GM12878 (cell line): Measurements from ENCODE around the gene ASGR2. TPM values are rescaled to one million over a fixed set of nuclear protein-coding genes. Genes with fewer than 3 reads are reported as not detected.
A peak's percentile ranks its signal among the peaks of the same experiment; 100 is the strongest.

ENCODE experiments used
- ATAC-seq: fragments of 200-7000 bp; cut with Tn5 transposase; 3 replicates; pipeline ENCODE4 v1.9.1; 2020; ENCODE audit warnings: mild to moderate bottlenecking, moderate library complexity
- BruUV-seq: library from RNA; stranded (reverse); fragments of 400-500 nt; replicated peaks from 2 replicates; lab custom pipeline; 2021; lab: Mats Ljungman, UMichigan
- CTCF ChIA-PET: fragments of 300-600 bp; sonication (Branson Sonifier 250); formaldehyde crosslinking; extraction: SDS; loops from one replicate; lab custom pipeline; 2021; ENCODE audit warnings: inconsistent platforms; lab: Yijun Ruan, JAX
- POLR2A ChIA-PET: fragments of 350-600 bp; formaldehyde crosslinking; extraction: SDS; loops from one replicate; lab custom pipeline; 2021; ENCODE audit warnings: inconsistent platforms; lab: Charles Lee
- RAD21 ChIA-PET: fragments of 300-600 bp; sonication (Branson Sonifier 250); formaldehyde crosslinking; loops from one replicate; lab custom pipeline; 2023; ENCODE audit warnings: antibody characterized with exemption; ENCODE audit not compliant: unreplicated experiment; lab: Charles Lee
- SMC1A ChIA-PET: fragments of 300-600 bp; sonication (Branson Sonifier 250); formaldehyde crosslinking; loops from one replicate; lab custom pipeline; 2023; ENCODE audit not compliant: unreplicated experiment, uncharacterized antibody; lab: Charles Lee
- DNase-seq: peaks from one replicate; pipeline ENCODE4 v3.0.0-alpha.2; 2011; ENCODE audit warnings: low read depth, low spot score
- FAIRE-seq: peaks from 3 replicates; lab custom pipeline; 2011; peaks lifted over from hg19 to GRCh38; lab: Jason Lieb, UNC
- H2AFZ ChIP-seq: 2 replicates; pipeline ENCODE4 v1.6.0; 2011; ENCODE audit warnings: low read depth, low read length, control low read depth; ENCODE audit not compliant: control insufficient read depth
- H3K27ac ChIP-seq: 2 replicates; pipeline ENCODE4 v1.5.1; 2011; ENCODE audit warnings: control low read depth; ENCODE audit not compliant: control insufficient read depth, insufficient read depth
- H3K27me3 ChIP-seq, 2 experiments: replicated peaks in 1 of 2; 2 replicates each; pipeline versions ENCODE4 v1.6.0 to v1.6.1; 2011; ENCODE audit warnings: low read length in 1 of 2; ENCODE audit not compliant: control insufficient read depth in 2 of 2, insufficient read depth in 2 of 2
- H3K36me3 ChIP-seq, 2 experiments: 2 replicates each; pipeline ENCODE4 v1.5.1; 2011; ENCODE audit warnings: low read length in 1 of 2; ENCODE audit not compliant: control insufficient read depth in 2 of 2, insufficient read depth in 2 of 2
- H3K4me1 ChIP-seq: 2 replicates; pipeline ENCODE4 v1.6.1; 2011; ENCODE audit warnings: mild to moderate bottlenecking, low read length, moderate library complexity, mixed read lengths; ENCODE audit not compliant: control insufficient read depth, insufficient read depth
- H3K4me2 ChIP-seq: 2 replicates; pipeline ENCODE4 v1.6.0; 2011; ENCODE audit warnings: control low read depth; ENCODE audit not compliant: control insufficient read depth, insufficient read depth
- H3K4me3 ChIP-seq: fragments of 200-600 bp; sonication (generic); 2 replicates; pipeline ENCODE4 v1.5.1; 2016
- H3K79me2 ChIP-seq: 2 replicates; pipeline ENCODE4 v1.6.0; 2011; ENCODE audit warnings: low read length; ENCODE audit not compliant: control insufficient read depth, insufficient read depth
- H3K9ac ChIP-seq: 2 replicates; pipeline ENCODE4 v1.8.0; 2011; ENCODE audit warnings: low read length, control low read depth, mixed read lengths; ENCODE audit not compliant: control insufficient read depth, insufficient read depth
- H3K9me3 ChIP-seq: replicated peaks from 3 replicates; pipeline ENCODE4 v1.5.1; 2011; ENCODE audit warnings: mild to moderate bottlenecking, low read length; ENCODE audit not compliant: control insufficient read depth, insufficient read depth
- H4K20me1 ChIP-seq: 2 replicates; pipeline ENCODE4 v1.6.0; 2011; ENCODE audit not compliant: control insufficient read depth, insufficient read depth
- ATF7 ChIP-seq: fragments of 450-650 bp; IDR thresholded peaks from 2 replicates; pipeline ENCODE4 v1.6.1; 2016; ENCODE audit warnings: low read depth, mild to moderate bottlenecking
- BCL11A ChIP-seq: IDR thresholded peaks from 2 replicates; pipeline ENCODE4 v1.6.1; 2011; ENCODE audit warnings: low read depth, low read length
- CBX5 ChIP-seq: sonication (generic); IDR thresholded peaks from 2 replicates; pipeline ENCODE4 v1.6.1; 2016; ENCODE audit warnings: low read depth, moderate library complexity, mild to moderate bottlenecking, inconsistent platforms
- CREB1 ChIP-seq: IDR thresholded peaks from 2 replicates; pipeline ENCODE4 v1.6.1; 2012; ENCODE audit warnings: low read depth, mild to moderate bottlenecking, inconsistent platforms
- DPF2 ChIP-seq: fragments of 450-650 bp; IDR thresholded peaks from 2 replicates; pipeline ENCODE4 v1.6.1; 2017; ENCODE audit warnings: mild to moderate bottlenecking
- EED ChIP-seq: sonication (generic); IDR thresholded peaks from 2 replicates; pipeline ENCODE4 v1.6.1; 2016; ENCODE audit warnings: antibody characterized with exemption, low read depth
- ETV6 ChIP-seq, 2 experiments: fragments of 450-650 bp in 1 of 2; IDR thresholded peaks in 1 of 2; conservative IDR thresholded peaks in 1 of 2; 2 replicates each; pipeline ENCODE4 v1.6.1; 2014; ENCODE audit warnings: antibody characterized with exemption in 1 of 2, borderline replicate concordance in 1 of 2, low read depth in 1 of 2, mild to moderate bottlenecking in 1 of 2, moderate library complexity in 1 of 2
- IKZF1 ChIP-seq: fragments of 450-650 bp; conservative IDR thresholded peaks from 2 replicates; pipeline ENCODE4 v1.6.1; 2017; ENCODE audit warnings: antibody characterized with exemption, mild to moderate bottlenecking
- IKZF2 ChIP-seq, 2 experiments: fragments of 450-650 bp; IDR thresholded peaks; 2 replicates each; pipeline ENCODE4 v1.6.1; 2017; ENCODE audit warnings: mild to moderate bottlenecking in 2 of 2, moderate library complexity in 2 of 2
- JUNB ChIP-seq: IDR thresholded peaks from 2 replicates; pipeline ENCODE4 v1.6.1; 2016; ENCODE audit warnings: antibody characterized with exemption, mild to moderate bottlenecking
- NFIC ChIP-seq: IDR thresholded peaks from 2 replicates; pipeline ENCODE4 v1.6.1; 2012; ENCODE audit warnings: low read depth, mild to moderate bottlenecking, inconsistent platforms, low read length, moderate library complexity
- NR2F1 ChIP-seq: fragments of 450-650 bp; conservative IDR thresholded peaks from 2 replicates; pipeline ENCODE4 v1.6.1; 2017; ENCODE audit warnings: mild to moderate bottlenecking
- NRF1 ChIP-seq: conservative IDR thresholded peaks from 2 replicates; pipeline ENCODE4 v1.6.1; 2011; ENCODE audit warnings: mild to moderate bottlenecking, low read depth, low read length, improper control_type of control experiment
- TCF7 ChIP-seq: IDR thresholded peaks from 2 replicates; pipeline ENCODE4 v1.6.1; 2014; ENCODE audit warnings: antibody characterized with exemption, borderline replicate concordance
- ZNF217 ChIP-seq: fragments of 450-650 bp; IDR thresholded peaks from 2 replicates; pipeline ENCODE4 v1.6.1; 2017; ENCODE audit warnings: antibody characterized with exemption, mild to moderate bottlenecking
- WGBS: methylation state at CpG from one replicate; pipeline ENCODE4 v1.1.6; 2016; ENCODE audit warnings: low lambda C conversion rate; ENCODE audit not compliant: insufficient replicate concordance, insufficient coverage; ENCODE audit errors: missing lambda C conversion rate; 5-methylcytosine and 5-hydroxymethylcytosine counted together
- in situ Hi-C: fragments of 300-500 bp; cut with MboI; formaldehyde crosslinking; loops from 9 replicates; pipeline ENCODE4 v1.14.3; 2018; ENCODE audit warnings: mixed read lengths
- intact Hi-C: fragments of 100-400 bp; cut with micrococcal nuclease; formaldehyde crosslinking; loops from one replicate; pipeline ENCODE4 v1.14.2; 2022; ENCODE audit not compliant: unreplicated experiment
- polyA plus RNA-seq, 11 experiments: library from polyadenylated mRNA; depleted of rRNA in 4 of 11; unstranded in 6 of 11; stranded (reverse) in 5 of 11; fragments of >200 nt; fragmentation: Nextera tagmentation in 4 of 11; fragmentation: Illumina TruSeq in 1 of 11; extraction: Ambion mirVana in 4 of 11; extraction: Trizol in 1 of 11; gene quantifications; 1 replicate in 1 of 11; 2 replicates in 10 of 11; pipeline versions ENCODE4 v1.2.1 to v1.2.3, GENCODE V29; 2011 to 2016; ENCODE audit warnings: inconsistent platforms in 2 of 11, missing spikeins in 2 of 11, low read depth in 1 of 11
- total RNA-seq, 4 experiments: library from RNA; depleted of rRNA in 3 of 4; stranded (reverse); fragments of >200 nt in 3 of 4; fragmentation: Illumina TruSeq in 1 of 4; extraction: Trizol in 1 of 4; gene quantifications; 2 replicates each; pipeline versions ENCODE4 v1.2.1 to v1.2.3, GENCODE V29; 2013 to 2021
- TF ChIP-seq, protein P1 (sequence below): fragments of 450-650 bp; IDR thresholded peaks from 2 replicates; pipeline ENCODE4 v1.6.1; 2017; ENCODE audit warnings: mild to moderate bottlenecking

Gene ASGR2
- total and polyA plus RNA-seq, 10 of the 15 experiments (the other 5 are each of a cell fraction or from before 2014, with no cell fraction given), result not detected

- in situ Hi-C loops (no loop called here), intact Hi-C loops (no loop called here)
- ChIA-PET CTCF (interaction anchor here (3.0 to 21.9 kb wide), 2 partner anchors 15 to 77 kb away, joined by 9 to 590 read pairs; no protein-coding TSS in a partner anchor), SMC1A (interaction anchor here (0.7 kb wide), 1 partner anchor 72 kb away, joined by 3 read pairs; no protein-coding TSS in a partner anchor), POLR2A (no interaction called here), RAD21 (interaction anchor here (0.6 kb wide), 1 partner anchor 73 kb away, joined by 4 read pairs; no protein-coding TSS in a partner anchor)
- no peak for FAIRE-seq
- no peaks in the 10 kb centered on the region for H4K20me1 ChIP-seq
- H3K9me3 ChIP-seq, result no peaks in the 10 kb centered on the region
- BruUV-seq, result no TSS peak
- no peak overlapping the region for H3K4me3 ChIP-seq
- no peak overlapping the region for H3K9ac ChIP-seq
- WGBS, result 39% methylated on average over 6 of the region's 6 CpGs
- no peaks in the 10 kb centered on the region for H3K36me3 ChIP-seq
- peak; percentile 81 for ATAC-seq
- no peak overlapping the region for H3K27ac ChIP-seq
- no peak overlapping the region for H3K4me2 ChIP-seq
- no peak overlapping the region for H2AFZ ChIP-seq
- DNase-seq, result no peak
- no peaks in the 10 kb centered on the region for H3K79me2 ChIP-seq
- no peaks in the 10 kb centered on the region for H3K27me3 ChIP-seq
- H3K4me1 ChIP-seq, result no peaks in the 10 kb centered on the region
- TF ChIP-seq ZNF217, result 0 out of 2 replicates have a peak, but pooled peaks have one; percentile 31
- TF ChIP-seq CBX5, result no peak
- TF ChIP-seq TCF7, result peak; percentile 58; the same call in 1 of the 2 replicates
- TF ChIP-seq CREB1, result no peak
- 0 out of 4 replicates have a peak, but pooled peaks of 1 of the 2 experiments have one; percentile 11 for TF ChIP-seq ETV6 (conservative IDR thresholded peaks at IDR 0.05 in 1 of 2, IDR thresholded peaks at IDR 0.05 in 1 of 2; ENCODE audit: borderline replicate concordance in 1 of 2, low read depth in 1 of 2)
- TF ChIP-seq NRF1, result no peak
- TF ChIP-seq NR2F1, result peak; percentile 75
- TF ChIP-seq EED, result peak; percentile 25; the same call in 1 of the 2 replicates
- no peak for TF ChIP-seq BCL11A
- TF ChIP-seq NFIC, result peak; percentile 17; the same call in 1 of the 2 replicates
- peak; percentile 40 for TF ChIP-seq IKZF1
- TF ChIP-seq ATF7, result 0 out of 2 replicates have a peak, but pooled peaks have one; percentile 10
- peak; percentile 68 for TF ChIP-seq JUNB
- TF ChIP-seq DPF2, result peak; percentile 34; the same call in 1 of the 2 replicates
- TF ChIP-seq, protein P1, sequence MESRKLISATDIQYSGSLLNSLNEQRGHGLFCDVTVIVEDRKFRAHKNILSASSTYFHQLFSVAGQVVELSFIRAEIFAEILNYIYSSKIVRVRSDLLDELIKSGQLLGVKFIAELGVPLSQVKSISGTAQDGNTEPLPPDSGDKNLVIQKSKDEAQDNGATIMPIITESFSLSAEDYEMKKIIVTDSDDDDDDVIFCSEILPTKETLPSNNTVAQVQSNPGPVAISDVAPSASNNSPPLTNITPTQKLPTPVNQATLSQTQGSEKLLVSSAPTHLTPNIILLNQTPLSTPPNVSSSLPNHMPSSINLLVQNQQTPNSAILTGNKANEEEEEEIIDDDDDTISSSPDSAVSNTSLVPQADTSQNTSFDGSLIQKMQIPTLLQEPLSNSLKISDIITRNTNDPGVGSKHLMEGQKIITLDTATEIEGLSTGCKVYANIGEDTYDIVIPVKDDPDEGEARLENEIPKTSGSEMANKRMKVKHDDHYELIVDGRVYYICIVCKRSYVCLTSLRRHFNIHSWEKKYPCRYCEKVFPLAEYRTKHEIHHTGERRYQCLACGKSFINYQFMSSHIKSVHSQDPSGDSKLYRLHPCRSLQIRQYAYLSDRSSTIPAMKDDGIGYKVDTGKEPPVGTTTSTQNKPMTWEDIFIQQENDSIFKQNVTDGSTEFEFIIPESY, result peak; percentile 43; the same call in 1 of the 2 replicates
- TF ChIP-seq IKZF2 (IDR thresholded peaks at IDR 0.05), result peak in 1 of 2 experiments; percentile 24; a peak in 1 of 4 replicates
- TF ChIP-seq, all 136 proteins: peak for 12
Measured at GRCh38 chr17:7060165-7060891, 54.3 kb downstream of the ASGR2 start.
